ENCODE measurements around the gene SEMA6B.

SEMA6B gene

DNA sequence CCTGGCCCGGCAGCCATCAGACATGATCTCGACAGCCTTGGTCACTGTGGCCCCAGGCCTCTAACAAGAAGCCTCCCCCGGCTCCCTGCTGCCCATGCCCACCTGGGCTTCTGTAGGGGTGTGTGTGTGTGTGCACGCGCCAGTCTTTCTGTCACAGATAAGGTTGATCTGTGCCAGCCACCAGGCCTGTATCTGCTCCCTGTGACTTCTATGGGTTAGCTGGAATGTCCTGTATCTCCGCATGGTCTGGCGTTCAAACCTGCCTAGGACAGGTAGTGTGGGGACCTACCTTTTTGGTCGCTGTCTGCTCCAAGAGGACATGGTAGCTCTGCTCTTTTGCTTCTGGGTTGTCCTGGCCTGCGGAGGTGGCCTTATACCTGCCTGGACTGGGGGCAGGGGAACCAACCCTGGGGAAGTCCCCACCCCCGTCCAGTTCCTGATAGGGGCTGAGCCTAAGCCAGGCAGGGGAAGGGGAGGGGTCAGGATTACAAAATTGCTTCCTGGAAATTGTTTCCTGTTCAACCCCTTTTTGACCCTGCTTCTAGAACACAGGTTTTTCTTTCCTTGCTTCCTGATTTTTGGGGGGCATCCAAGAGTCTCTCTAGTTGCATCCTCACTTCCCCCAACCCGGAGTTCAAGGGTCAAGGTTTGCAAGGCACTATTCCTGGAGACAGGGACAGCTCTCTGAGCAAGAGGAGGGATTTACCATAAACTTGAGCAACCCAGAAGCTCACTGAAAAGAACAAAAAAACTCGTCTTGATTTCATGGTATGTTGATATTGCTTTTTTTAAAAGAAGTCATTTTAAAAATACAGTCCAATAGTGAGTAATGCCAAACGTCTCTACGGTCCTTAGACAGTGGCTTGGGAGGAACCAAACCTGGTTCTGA lies 19.5 kb downstream of the SEMA6B start, which contains the start of gene LRG1:
LRG1 (minus strand) TSS at position 344 of the 889 bp plus-strand sequence; CDS start at position 321, 23 bp downstream.
- POLR2A ChIA-PET, result no interaction called here
- CTCF ChIA-PET, result interaction anchor here (0.5 to 5.1 kb wide), 8 partner anchors 7 to 272 kb away, joined by 3 to 34 read pairs (median 3); no protein-coding TSS in a partner anchor
- no peaks in the 10 kb centered on the region for H3K9me3 ChIP-seq (ENCODE audit: control insufficient read depth, insufficient read depth, low read depth, low read length)
- no peaks in the 10 kb centered on the region for H3K36me3 ChIP-seq (ENCODE audit: control insufficient read depth in 2 of 2, insufficient read depth in 1 of 2, low read length in 2 of 2)
- no peak within 1 kb of the TSS for H3K27ac ChIP-seq (ENCODE audit: extremely low read depth, low read depth, low read length)
- H3K4me1 ChIP-seq (ENCODE audit: control insufficient read depth, insufficient read depth, low read length), result no peaks in the 10 kb centered on the region
- H3K4me3 ChIP-seq (ENCODE audit: low read depth, low read length), result no peak within 1 kb of the TSS
- TF ChIP-seq ZNF391 (tag by site-specific recombination; IDR thresholded peaks at IDR 0.05; ENCODE audit: borderline replicate concordance, low read depth) (no peak), ZNF223 (tag by site-specific recombination; IDR thresholded peaks at IDR 0.05) (no peak), SCRT2 (tag by site-specific recombination; IDR thresholded peaks at IDR 0.05) (no peak)
- TF ChIP-seq, protein P1, sequence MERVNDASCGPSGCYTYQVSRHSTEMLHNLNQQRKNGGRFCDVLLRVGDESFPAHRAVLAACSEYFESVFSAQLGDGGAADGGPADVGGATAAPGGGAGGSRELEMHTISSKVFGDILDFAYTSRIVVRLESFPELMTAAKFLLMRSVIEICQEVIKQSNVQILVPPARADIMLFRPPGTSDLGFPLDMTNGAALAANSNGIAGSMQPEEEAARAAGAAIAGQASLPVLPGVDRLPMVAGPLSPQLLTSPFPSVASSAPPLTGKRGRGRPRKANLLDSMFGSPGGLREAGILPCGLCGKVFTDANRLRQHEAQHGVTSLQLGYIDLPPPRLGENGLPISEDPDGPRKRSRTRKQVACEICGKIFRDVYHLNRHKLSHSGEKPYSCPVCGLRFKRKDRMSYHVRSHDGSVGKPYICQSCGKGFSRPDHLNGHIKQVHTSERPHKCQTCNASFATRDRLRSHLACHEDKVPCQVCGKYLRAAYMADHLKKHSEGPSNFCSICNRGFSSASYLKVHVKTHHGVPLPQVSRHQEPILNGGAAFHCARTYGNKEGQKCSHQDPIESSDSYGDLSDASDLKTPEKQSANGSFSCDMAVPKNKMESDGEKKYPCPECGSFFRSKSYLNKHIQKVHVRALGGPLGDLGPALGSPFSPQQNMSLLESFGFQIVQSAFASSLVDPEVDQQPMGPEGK (tag by site-specific recombination; IDR thresholded peaks at IDR 0.05), result no peak

DNA sequence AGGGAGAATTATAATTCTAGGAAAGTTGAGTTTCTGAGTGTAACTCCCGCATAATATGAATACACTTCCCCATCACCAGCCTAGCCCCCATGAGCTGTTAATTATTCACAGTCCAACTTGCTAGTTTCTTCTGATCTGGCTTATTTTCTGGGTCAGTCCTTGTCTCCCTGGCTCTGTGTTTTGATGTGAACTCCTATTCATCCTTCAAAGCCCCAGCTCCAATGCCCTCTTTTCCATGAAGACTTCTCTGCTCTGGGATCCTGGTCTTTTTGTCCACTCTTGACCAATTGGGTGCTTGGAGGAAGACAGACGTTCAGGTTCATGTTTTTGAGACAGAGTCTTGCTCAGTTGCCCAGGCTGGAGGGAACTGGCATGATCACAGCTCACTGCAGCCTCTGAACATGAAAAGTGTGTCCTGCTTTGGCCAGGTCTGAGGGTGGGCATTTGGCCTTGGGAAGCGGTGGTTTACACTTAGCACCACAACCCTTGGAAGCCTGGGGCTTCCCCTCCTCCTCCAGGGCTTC lies 20.3 kb downstream of the SEMA6B start:
- TF ChIP-seq ZNF169 (tag by site-specific recombination; IDR thresholded peaks at IDR 0.05) (no peak), ZNF121 (tag by site-specific recombination; IDR thresholded peaks at IDR 0.05) (peak; percentile 26; the same call in 1 of the 2 replicates), ZFP3 (tag by site-specific recombination; IDR thresholded peaks at IDR 0.05; ENCODE audit: low read depth) (peak; percentile 98)
- Histone ChIP-seq H3K4me3 (ENCODE audit: low read depth, low read length) (no peak overlapping the region), H3K36me3 (ENCODE audit: control insufficient read depth in 2 of 2, insufficient read depth in 1 of 2, low read length in 2 of 2) (no peaks in the 10 kb centered on the region), H3K9me3 (ENCODE audit: control insufficient read depth, insufficient read depth, low read depth, low read length) (no peaks in the 10 kb centered on the region), H3K27ac (ENCODE audit: extremely low read depth, low read depth, low read length) (no peak overlapping the region), H3K4me1 (ENCODE audit: control insufficient read depth, insufficient read depth, low read length) (no peaks in the 10 kb centered on the region)
- POLR2A ChIA-PET, result no interaction called here
- CTCF ChIA-PET, result interaction anchor here (0.5 to 5.1 kb wide), 6 partner anchors 8 to 192 kb away, joined by 3 to 34 read pairs (median 4); partner anchors contain the start of gene SEMA6B

DNA sequence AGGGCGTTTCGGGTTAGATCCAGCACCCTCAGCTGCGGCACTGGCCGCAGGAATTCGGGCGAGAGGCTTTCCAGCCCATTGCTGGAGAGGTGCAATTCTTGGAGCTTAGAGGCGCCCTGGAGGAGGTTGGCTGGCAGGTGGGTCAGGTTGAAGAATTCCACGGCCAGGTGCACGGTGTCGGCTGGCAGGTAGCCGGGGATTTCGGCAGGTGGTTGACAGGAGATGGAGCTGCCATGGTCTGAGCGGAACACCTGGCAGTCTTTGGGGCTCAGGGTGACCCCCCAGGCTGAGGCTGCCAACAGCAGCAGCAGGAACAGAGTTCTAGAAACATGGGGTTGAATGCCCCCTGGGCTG lies 20.9 kb downstream of the SEMA6B start:
- H3K36me3 ChIP-seq (ENCODE audit: control insufficient read depth in 2 of 2, insufficient read depth in 1 of 2, low read length in 2 of 2), result no peaks in the 10 kb centered on the region
- H3K4me3 ChIP-seq (ENCODE audit: low read depth, low read length), result no peak overlapping the region
- TF ChIP-seq ZNF555 (tag by site-specific recombination; conservative IDR thresholded peaks at IDR 0.05) (no peak), ZNF292 (tag by site-specific recombination; IDR thresholded peaks at IDR 0.05; ENCODE audit: borderline replicate concordance, low read depth) (no peak), HOXC10 (CRISPR knock-in tag; IDR thresholded peaks at IDR 0.05) (no peak), ZNF221 (tag by site-specific recombination; IDR thresholded peaks at IDR 0.05; ENCODE audit: borderline replicate concordance) (no peak), REPIN1 (tag by site-specific recombination; IDR thresholded peaks at IDR 0.05; ENCODE audit: low read depth) (no peak), ZNF558 (tag by site-specific recombination; IDR thresholded peaks at IDR 0.05) (no peak), ZNF394 (tag by site-specific recombination; IDR thresholded peaks at IDR 0.05; ENCODE audit: borderline replicate concordance) (no peak), TRIM28 (IDR thresholded peaks at IDR 0.05; ENCODE audit: borderline replicate concordance, low read length) (no peak), ZNF600 (tag by site-specific recombination; IDR thresholded peaks at IDR 0.05) (no peak), MZF1 (tag by site-specific recombination; IDR thresholded peaks at IDR 0.05; ENCODE audit: borderline replicate concordance) (no peak), KLF1 (tag by site-specific recombination; IDR thresholded peaks at IDR 0.05) (no peak)
- TF ChIP-seq, protein P2, sequence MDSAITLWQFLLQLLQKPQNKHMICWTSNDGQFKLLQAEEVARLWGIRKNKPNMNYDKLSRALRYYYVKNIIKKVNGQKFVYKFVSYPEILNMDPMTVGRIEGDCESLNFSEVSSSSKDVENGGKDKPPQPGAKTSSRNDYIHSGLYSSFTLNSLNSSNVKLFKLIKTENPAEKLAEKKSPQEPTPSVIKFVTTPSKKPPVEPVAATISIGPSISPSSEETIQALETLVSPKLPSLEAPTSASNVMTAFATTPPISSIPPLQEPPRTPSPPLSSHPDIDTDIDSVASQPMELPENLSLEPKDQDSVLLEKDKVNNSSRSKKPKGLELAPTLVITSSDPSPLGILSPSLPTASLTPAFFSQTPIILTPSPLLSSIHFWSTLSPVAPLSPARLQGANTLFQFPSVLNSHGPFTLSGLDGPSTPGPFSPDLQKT (IDR thresholded peaks at IDR 0.05; ENCODE audit: borderline replicate concordance, low read depth, low read length), result no peak
- TF ChIP-seq, protein P3, sequence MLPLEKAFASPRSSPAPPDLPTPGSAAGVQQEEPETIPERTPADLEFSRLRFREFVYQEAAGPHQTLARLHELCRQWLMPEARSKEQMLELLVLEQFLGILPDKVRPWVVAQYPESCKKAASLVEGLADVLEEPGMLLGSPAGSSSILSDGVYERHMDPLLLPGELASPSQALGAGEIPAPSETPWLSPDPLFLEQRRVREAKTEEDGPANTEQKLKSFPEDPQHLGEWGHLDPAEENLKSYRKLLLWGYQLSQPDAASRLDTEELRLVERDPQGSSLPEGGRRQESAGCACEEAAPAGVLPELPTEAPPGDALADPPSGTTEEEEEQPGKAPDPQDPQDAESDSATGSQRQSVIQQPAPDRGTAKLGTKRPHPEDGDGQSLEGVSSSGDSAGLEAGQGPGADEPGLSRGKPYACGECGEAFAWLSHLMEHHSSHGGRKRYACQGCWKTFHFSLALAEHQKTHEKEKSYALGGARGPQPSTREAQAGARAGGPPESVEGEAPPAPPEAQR (tag by site-specific recombination; IDR thresholded peaks at IDR 0.05), result no peak
- TF ChIP-seq, protein P4, sequence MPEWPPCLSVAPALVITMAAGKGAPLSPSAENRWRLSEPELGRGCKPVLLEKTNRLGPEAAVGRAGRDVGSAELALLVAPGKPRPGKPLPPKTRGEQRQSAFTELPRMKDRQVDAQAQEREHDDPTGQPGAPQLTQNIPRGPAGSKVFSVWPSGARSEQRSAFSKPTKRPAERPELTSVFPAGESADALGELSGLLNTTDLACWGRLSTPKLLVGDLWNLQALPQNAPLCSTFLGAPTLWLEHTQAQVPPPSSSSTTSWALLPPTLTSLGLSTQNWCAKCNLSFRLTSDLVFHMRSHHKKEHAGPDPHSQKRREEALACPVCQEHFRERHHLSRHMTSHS (tag by site-specific recombination; IDR thresholded peaks at IDR 0.05), result no peak
- H3K4me1 ChIP-seq (ENCODE audit: control insufficient read depth, insufficient read depth, low read length), result no peaks in the 10 kb centered on the region
- no peak overlapping the region for H3K27ac ChIP-seq (ENCODE audit: extremely low read depth, low read depth, low read length)
- no peaks in the 10 kb centered on the region for H3K9me3 ChIP-seq (ENCODE audit: control insufficient read depth, insufficient read depth, low read depth, low read length)
- CTCF ChIA-PET, result interaction anchor here (0.6 to 5.1 kb wide), 5 partner anchors 8 to 109 kb away, joined by 3 to 34 read pairs (median 5); partner anchors contain the start of gene SEMA6B
- POLR2A ChIA-PET, result no interaction called here

All from HEK293 (cell line).